Testis (tissue), 3 donors: ENCODE data around the gene CCDC106. TPM values are rescaled to one million over a fixed set of nuclear protein-coding genes. Genes with fewer than 3 reads are reported as not detected.

Source experiments
- DNase-seq: peaks from one replicate; pipeline ENCODE4 v3.0.0-alpha.2; 2019
- H3K27ac ChIP-seq, 2 donors: fragments of 200-600 bp; sonication (generic); one replicate each; pipeline ENCODE4 v1.5.1; 2019
- H3K27me3 ChIP-seq: fragments of 200-600 bp; sonication (generic); one replicate; pipeline ENCODE4 v1.5.1; 2019
- H3K36me3 ChIP-seq: fragments of 200-600 bp; sonication (generic); one replicate; pipeline ENCODE4 v1.5.1; 2017; ENCODE audit warnings: low read depth; ENCODE audit errors: missing control alignments
- H3K4me1 ChIP-seq: fragments of 200-600 bp; sonication (generic); one replicate; pipeline ENCODE4 v1.5.1; 2019
- H3K4me3 ChIP-seq, 2 donors: fragments of 200-600 bp; sonication (generic); one replicate each; pipeline ENCODE4 v1.5.1; 2017 to 2019
- H3K9me3 ChIP-seq: fragments of 200-600 bp; sonication (generic); one replicate; pipeline ENCODE4 v1.5.1; 2017
- POLR2A ChIP-seq: fragments of 450-650 bp; IDR thresholded peaks from one replicate; pipeline ENCODE4 v1.6.1; 2017; ENCODE audit warnings: antibody characterized with exemption, mild to moderate bottlenecking, moderate library complexity
- WGBS, 2 donors: methylation state at CpG; one replicate each; pipeline ENCODE4 v1.1.5; 2018; 5-methylcytosine and 5-hydroxymethylcytosine counted together
- intact Hi-C: fragments of 100-400 bp; cut with DNase I; formaldehyde crosslinking; loops from one replicate; pipeline ENCODE4 v1.15.1; 2023; ENCODE audit warnings: low total_unique reads
- polyA plus RNA-seq: library from polyadenylated mRNA; stranded (reverse); fragments of 350-450 nt; fragmentation: Illumina TruSeq; extraction: RNeasy Lipid Tissue Mini Kit (QIAGEN cat#74804); gene quantifications from one replicate; pipeline ENCODE4 v1.2.3, GENCODE V29; 2014; ENCODE audit warnings: low read depth, low replicate concordance; ENCODE audit not compliant: insufficient read depth
- total RNA-seq, 2 donors: library from RNA; depleted of rRNA; stranded (reverse); fragments of >200 nt; gene quantifications; one replicate each; pipeline ENCODE4 v1.2.3, GENCODE V29; 2016
- TF ChIP-seq, protein P1 (sequence below), 3 experiments: fragments of 450-650 bp in 2 of 3; fragments of 200-600 bp in 1 of 3; sonication (generic) in 1 of 3; IDR thresholded peaks; one replicate each; pipeline ENCODE4 v1.5.1; 2016 to 2019; ENCODE audit warnings: antibody characterized with exemption in 3 of 3, mild to moderate bottlenecking in 2 of 3, moderate library complexity in 1 of 3

Gene CCDC106
- total and polyA plus RNA-seq, 3 donors from 2014 or later = 34.5 to 84.9 (median 57.0) TPM

DNA sequence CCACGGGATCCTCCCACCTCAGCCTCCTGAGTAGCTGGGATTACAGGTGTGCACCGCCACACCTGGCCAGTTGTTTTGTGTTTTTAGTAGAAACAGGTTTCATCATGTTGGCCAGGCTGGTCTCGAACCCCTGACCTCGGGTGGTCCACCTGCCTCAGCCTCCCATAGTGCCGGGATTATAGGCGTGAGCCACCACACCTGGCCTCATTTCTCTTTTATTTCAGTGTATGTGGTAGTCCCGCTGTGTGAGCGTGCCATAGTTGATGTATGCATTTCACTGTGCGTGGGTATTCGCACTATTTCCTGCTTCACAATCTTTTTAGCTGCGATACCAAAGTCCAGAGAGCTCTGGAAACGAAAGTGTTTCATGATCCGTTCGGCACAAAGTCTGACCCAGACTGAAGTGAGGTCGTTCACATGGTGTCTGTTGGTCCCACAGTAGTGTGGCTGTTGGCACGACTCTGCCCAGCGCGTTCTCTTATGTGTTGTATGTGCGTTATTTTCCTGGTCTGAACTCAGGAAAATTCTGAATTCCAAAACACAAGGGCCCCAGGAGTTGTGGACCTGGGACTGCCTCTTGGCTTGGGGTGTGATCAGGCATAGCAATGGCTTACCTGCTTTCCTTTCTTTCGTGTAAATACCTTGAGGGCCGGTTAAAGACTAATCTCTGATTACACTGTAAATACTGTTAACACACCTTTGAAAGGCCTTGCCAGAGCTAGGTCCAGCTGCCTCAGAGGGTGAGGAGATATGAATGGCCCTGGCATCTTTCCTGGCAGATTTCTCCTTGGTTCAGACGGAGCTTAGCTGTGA, 35.6 kb downstream of the CCDC106 start:
- Histone ChIP-seq H3K27ac (no peak overlapping the region), H3K9me3 (no peaks in the 10 kb centered on the region), H3K4me3 (no peak overlapping the region), H3K4me1 (peaks cover 51% of the 10 kb centered on the region), H3K36me3 (no peaks in the 10 kb centered on the region), H3K27me3 (no peaks in the 10 kb centered on the region)
- 78 to 90% methylated on average over 22 of the region's 22 CpGs for WGBS, 2 donors
- intact Hi-C loops = no loop called here
- no peak for DNase-seq
- TF ChIP-seq, protein P1, sequence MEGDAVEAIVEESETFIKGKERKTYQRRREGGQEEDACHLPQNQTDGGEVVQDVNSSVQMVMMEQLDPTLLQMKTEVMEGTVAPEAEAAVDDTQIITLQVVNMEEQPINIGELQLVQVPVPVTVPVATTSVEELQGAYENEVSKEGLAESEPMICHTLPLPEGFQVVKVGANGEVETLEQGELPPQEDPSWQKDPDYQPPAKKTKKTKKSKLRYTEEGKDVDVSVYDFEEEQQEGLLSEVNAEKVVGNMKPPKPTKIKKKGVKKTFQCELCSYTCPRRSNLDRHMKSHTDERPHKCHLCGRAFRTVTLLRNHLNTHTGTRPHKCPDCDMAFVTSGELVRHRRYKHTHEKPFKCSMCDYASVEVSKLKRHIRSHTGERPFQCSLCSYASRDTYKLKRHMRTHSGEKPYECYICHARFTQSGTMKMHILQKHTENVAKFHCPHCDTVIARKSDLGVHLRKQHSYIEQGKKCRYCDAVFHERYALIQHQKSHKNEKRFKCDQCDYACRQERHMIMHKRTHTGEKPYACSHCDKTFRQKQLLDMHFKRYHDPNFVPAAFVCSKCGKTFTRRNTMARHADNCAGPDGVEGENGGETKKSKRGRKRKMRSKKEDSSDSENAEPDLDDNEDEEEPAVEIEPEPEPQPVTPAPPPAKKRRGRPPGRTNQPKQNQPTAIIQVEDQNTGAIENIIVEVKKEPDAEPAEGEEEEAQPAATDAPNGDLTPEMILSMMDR (IDR thresholded peaks at IDR 0.05) = no peak
- TF ChIP-seq POLR2A = no peak

DNA sequence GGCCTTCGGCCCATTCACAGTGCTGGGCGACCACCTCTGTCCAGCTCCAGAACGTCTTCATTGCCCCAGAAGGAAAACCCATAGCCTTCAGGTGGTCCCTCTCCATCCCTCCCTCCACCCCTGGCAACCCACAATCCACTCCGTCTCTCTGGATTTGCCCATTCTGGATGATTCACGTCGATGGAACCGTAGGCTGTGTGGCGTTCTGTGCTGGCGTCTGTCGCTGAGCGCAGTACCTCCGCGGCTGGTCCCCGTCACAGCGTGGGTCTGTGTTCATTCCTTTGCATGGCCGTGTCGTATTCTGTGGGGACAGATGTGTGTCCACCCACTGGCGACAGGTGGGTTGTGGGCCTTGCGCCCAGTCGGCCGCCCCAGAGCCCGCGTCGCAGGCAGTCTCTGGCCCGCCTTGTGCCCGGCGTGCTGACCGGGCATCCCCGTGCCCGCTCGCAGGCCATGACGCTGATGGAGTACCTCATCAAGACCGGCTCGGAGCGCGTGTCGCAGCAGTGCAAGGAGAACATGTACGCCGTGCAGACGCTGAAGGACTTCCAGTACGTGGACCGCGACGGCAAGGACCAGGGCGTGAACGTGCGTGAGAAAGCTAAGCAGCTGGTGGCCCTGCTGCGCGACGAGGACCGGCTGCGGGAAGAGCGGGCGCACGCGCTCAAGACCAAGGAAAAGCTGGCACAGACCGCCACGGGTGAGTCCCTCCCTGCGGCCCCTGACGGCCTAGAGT, 37.1 kb downstream of the CCDC106 start:
- peaks cover 48% of the 10 kb centered on the region for H3K4me1 ChIP-seq
- no peaks in the 10 kb centered on the region for H3K9me3 ChIP-seq
- no peaks in the 10 kb centered on the region for H3K27me3 ChIP-seq
- intact Hi-C loops = no loop called here
- H3K36me3 ChIP-seq = no peaks in the 10 kb centered on the region
- DNase-seq = no peak
- whole genome bisulfite sequencing, 2 donors = 94% methylated on average over 56 to 60 of the region's 60 CpGs
- no peak for TF ChIP-seq POLR2A
- TF ChIP-seq, protein P1 (IDR thresholded peaks at IDR 0.05) = no peak
- no peak overlapping the region for H3K4me3 ChIP-seq
- no peak overlapping the region for H3K27ac ChIP-seq

DNA sequence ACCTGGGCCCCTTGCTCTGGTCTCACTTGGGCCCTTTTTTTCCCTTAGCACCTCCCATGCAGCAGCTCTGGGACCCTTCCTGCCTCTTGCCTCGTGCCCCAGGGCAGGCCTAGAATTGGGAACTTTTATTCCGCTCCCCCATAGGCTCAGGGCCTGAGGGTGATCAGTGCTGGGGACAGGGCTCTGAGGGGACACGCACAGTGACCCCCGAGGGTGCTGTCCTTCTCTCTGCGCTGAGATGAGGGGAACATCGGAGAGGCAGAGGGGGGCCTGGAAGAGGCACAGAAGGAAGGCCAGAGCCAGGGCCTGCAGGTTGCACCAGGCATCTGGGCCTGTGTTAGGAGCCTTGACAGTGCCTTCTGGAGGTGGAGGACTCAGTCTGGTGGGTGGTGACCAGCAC, 37.8 kb downstream of the CCDC106 start:
- no peak for DNase-seq
- peaks cover 41% of the 10 kb centered on the region for H3K4me1 ChIP-seq
- H3K27me3 ChIP-seq = no peaks in the 10 kb centered on the region
- peak overlapping the region in 1 of 2 donors; percentile 11 for H3K27ac ChIP-seq
- no peaks in the 10 kb centered on the region for H3K9me3 ChIP-seq
- WGBS, 2 donors = 93% methylated on average over 5 to 6 of the region's 6 CpGs
- TF ChIP-seq, protein P1 (IDR thresholded peaks at IDR 0.05) = no peak
- TF ChIP-seq POLR2A = no peak
- no peak overlapping the region for H3K4me3 ChIP-seq
- H3K36me3 ChIP-seq = no peaks in the 10 kb centered on the region
- intact Hi-C loops = no loop called here

DNA sequence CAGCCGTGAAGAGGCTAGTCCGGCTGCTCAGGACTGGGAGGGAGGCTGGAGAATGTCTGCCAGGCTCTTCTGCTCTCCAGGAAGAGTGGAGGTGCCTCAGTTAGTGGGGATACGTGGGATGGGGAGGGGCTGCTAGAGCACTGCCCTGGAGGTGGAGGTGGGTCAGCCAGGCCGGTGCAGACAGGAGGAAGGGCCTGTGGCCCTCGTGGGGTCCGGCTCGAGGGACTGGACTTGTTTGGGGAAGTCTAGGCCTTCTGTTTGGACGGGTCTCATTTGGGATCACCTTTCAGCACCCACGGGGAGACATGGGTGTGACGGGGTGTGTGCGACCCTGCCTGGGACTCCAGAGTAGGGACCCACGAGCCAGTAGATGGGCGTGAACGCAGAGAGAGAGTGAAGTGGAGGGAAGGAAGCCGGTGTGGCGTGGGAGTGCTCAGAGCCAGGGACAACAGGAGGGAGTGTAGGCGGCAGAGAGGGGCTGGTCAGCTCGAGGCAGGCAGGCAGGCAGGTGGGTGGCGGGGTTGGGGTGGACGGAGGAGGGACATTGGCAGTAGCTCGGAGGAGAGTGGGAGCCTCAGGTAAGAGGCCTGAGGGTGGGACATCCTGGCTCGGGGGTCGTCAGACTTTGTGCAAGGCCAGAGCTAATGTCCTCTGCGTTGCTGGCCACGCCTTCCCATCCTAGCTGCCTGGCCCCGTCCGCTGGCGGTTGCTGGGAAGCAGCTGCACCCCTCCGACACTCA, 38.5 kb downstream of the CCDC106 start:
- Histone ChIP-seq H3K36me3 (no peaks in the 10 kb centered on the region), H3K27ac (no peak overlapping the region), H3K4me1 (peaks cover 34% of the 10 kb centered on the region), H3K27me3 (no peaks in the 10 kb centered on the region), H3K9me3 (no peaks in the 10 kb centered on the region), H3K4me3 (no peak overlapping the region)
- intact Hi-C loops = no loop called here
- 72 to 84% methylated on average over 28 to 29 of the region's 29 CpGs for WGBS, 2 donors
- DNase-seq = peak; percentile 63
- no peak for TF ChIP-seq POLR2A
- TF ChIP-seq, protein P1 (IDR thresholded peaks at IDR 0.05) = no peak
